Measurements from ENCODE around the gene CTSS.

DNA sequence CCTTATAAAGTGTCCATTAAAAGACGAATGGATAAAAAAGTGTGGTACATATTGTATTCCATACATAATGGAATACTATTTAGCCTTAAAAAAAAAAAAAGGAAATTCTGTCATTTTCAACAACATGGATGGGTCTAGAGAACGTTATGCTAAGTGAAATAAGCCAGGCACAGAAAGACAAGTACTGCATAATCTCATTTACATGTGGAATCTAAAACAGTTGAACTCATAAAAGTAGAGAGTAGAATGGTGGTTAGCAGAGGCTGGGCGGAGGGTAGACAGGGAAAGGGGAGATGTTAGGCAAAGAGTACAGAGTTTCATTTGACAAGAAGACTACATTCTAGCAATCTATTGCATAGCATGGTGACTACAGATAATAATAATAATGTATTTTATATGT is 2.6 kb downstream of the CTSS start:
- TF ChIP-seq POLR2A (IDR thresholded peaks at IDR 0.05) (no peak), POLR2AphosphoS5 (IDR thresholded peaks at IDR 0.05) (no peak)
- TF ChIP-seq, protein P1, sequence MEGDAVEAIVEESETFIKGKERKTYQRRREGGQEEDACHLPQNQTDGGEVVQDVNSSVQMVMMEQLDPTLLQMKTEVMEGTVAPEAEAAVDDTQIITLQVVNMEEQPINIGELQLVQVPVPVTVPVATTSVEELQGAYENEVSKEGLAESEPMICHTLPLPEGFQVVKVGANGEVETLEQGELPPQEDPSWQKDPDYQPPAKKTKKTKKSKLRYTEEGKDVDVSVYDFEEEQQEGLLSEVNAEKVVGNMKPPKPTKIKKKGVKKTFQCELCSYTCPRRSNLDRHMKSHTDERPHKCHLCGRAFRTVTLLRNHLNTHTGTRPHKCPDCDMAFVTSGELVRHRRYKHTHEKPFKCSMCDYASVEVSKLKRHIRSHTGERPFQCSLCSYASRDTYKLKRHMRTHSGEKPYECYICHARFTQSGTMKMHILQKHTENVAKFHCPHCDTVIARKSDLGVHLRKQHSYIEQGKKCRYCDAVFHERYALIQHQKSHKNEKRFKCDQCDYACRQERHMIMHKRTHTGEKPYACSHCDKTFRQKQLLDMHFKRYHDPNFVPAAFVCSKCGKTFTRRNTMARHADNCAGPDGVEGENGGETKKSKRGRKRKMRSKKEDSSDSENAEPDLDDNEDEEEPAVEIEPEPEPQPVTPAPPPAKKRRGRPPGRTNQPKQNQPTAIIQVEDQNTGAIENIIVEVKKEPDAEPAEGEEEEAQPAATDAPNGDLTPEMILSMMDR (IDR thresholded peaks at IDR 0.05), result no peak
